COLO829 (cell line): Measurements from ENCODE around the gene CABCOCO1.

ENCODE experiments used
- DNase-seq: peaks from one replicate; pipeline ENCODE4 v3.0.0; 2012; ENCODE audit warnings: low spot score

The CABCOCO1 gene

DNA sequence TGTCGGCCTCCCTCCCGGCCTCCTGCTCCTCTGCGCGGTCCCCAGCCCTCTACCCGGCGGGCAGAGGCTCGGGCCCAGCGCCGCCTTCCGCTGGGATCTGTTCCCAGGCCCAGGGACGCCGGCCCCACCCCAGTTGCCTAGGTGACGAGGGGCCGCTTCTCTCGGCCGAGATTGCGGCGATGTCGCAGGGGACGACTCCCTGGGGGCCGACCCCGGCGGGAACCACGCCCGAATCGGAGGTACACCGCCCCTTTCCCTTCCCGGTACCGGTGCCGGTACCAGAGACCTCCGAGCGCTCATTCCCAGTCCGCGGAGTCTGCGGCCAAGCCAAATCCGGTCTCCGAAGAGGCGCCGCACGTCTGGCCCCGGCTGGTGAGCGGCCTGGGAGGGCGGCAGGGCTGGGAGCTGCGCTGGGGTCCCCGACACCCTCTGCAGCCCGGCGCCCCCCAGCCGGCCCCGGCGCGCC is at the start of gene CABCOCO1:
Gene CABCOCO1, plus strand, starts transcription at position 136 of the 466 bp plus-strand sequence. Its CDS starts 44 bp downstream, at position 180.
- DNase-seq = peak; percentile 6

DNA sequence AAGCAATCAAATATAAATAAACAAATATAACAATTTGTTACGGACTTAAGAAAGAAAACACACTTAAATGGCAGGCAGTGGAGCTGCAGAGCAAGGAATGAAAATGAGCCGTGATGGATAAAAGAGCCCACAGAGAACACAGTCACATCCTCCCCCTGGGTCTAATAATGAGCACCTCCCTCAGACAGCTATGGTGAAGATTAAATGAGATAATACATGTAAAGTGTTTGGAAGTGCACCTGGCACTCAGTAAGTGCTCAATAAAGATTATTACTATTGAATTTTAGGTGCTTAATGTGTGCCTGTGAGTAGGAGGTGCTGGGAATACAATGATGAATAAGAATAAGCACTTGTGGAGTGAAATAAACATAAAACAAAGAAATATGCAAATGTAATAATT is 49.1 kb upstream of the CABCOCO1 start:
- DNase-seq = no peak

GRCh38 chr10:61616611-61617010 is 46.1 kb upstream of the CABCOCO1 start:
- DNase-seq = no peak

- no peak for DNase-seq
Observed at GRCh38 chr10:61617180-61617579, 45.5 kb upstream of the CABCOCO1 start.

GRCh38 chr10:61617586-61617985 is 45.1 kb upstream of the CABCOCO1 start:
- no peak for DNase-seq

DNA sequence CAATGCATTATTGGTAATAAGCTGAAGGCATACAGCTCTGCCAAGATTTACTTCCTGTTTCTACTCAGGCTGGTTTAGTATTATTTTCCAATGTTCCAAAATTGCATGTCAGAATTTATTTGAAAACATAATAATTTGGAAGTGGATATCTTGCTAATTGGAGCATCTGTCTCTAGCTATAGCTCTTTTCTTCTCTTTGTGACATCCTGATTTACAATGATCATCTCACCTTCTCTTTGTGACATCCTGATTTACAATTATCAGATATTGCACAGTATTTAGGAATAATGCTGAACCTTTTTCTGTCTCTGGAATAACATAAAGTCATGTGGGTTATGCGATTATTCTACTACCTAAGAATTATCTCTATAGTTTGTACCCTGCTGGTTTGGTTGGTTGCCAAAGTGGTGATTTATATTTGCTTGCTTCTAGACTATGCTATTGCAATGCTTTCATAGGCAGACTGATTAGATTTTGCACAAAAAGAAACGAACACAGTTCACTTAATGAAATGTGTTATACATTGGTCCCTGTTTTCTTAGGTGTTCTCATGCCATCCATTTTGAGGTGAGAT is 44.3 kb upstream of the CABCOCO1 start:
- DNase-seq = no peak

DNA sequence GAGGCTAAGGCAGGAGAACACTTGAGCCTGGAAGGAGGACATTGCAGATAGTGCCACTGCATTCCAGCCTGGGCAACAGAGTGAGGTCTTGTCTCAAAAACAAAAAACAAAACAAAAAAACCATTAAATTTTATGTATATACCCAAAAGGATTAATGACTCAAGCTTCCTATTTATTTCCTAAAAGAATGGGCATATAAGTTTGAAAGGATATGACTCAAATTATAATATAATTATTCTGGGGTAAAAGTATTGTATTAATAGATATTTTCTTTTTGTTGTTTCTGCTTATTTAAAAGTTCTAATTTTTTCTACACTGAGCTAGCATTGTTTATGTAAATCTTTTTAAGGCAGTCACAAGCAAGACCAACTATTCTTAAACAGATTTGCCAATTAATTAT is 42.2 kb upstream of the CABCOCO1 start:
- no peak for DNase-seq

- peak; percentile 43 for DNase-seq
Observed at GRCh38 chr10:61621605-61622051, 41.1 kb upstream of the CABCOCO1 start.

- DNase-seq = no peak
Observed at GRCh38 chr10:61623161-61623560, 39.6 kb upstream of the CABCOCO1 start.

GRCh38 chr10:61626209-61626608 is 36.5 kb upstream of the CABCOCO1 start:
- DNase-seq = no peak

DNA sequence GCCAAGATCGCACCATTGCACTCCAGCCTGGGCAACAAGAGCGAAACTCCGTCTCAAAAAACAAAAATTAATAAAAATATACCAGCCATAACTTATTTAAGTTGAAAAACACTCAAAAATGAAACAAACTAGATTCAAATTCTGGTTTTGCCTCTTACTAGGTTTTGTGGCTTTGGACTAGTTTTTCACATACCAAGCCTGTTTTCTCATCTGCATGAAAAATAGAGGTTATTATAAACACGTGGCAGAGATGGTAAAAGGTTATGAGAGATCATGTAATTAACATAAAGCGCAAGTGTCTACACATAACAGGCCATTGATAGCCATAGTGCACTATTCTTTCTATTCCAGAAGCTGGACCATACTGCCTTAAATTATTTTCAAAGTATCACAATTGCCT is 35.5 kb upstream of the CABCOCO1 start:
- DNase-seq = no peak

GRCh38 chr10:61628151-61628874 is 34.4 kb upstream of the CABCOCO1 start:
- DNase-seq = no peak

DNA sequence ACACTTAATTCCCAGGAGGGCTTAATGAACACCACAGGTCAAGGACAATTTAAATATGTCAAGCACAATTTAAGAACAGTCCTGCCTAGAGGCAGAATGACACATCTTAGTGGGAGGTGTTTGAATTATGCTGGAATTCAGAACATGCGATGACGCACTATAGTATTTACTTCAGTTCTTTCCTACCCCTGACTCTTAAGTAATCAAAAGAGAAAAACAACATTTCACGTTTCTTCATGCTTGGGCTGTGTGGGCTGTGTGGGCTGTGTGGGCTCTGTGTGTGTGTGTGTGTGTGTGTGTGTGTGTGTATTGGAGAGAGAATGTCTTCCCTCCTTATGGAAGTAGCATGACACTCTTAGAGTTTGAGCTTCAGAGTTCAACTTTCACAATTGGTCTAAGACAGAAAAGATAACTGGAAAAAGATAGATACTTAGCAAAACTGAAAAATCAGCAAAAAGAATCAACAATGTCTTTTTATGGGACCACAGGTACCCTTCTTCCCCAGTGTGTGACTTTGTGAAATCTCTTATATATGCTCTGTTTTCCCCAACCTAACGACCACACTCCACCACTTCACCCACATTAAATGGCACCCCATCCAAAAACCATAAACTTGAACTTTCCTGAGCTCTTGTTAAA is 33.7 kb upstream of the CABCOCO1 start:
- no peak for DNase-seq

DNA sequence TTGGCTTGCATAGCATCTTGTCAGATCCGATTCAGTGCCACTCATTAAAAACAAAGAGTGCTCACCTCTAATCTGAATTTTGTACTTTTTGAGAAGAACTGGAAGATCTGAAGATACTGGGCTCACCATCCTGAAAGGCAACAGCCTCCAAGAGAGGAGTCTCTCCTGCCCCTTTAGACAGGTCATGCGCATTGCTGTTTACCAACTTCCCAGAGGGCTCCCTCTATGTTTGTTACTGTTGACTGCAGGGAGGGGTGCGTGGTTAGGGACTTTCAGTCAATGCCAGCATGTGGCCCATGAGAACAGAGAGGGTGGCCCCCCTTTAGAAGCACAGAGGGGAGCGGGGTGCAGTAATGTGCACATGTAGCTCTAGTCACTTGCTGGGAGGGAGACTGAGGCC is 33.2 kb upstream of the CABCOCO1 start:
- DNase-seq = no peak

- no peak for DNase-seq
Observed at GRCh38 chr10:61632057-61632670, 30.6 kb upstream of the CABCOCO1 start.

GRCh38 chr10:61633665-61634064 is 29.1 kb upstream of the CABCOCO1 start:
- no peak for DNase-seq

DNA sequence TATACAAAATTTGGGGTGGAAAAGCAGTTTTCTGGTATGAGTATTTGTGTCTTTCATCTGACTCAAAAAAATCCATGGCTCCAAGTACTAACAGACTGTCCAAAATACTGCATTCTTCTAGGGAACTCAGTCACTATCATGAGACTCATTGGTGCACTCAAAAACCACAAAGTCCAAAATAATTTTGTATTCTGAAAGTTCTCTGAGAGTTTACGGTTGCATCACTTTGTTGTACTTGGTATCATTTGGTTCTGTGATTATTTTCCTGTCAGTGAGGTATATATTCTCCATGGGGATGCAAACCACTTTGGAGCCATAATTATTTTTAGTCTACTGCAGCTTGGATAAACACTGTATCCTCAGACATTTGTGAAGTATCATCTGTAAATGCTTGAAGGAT is 28.0 kb upstream of the CABCOCO1 start:
- no peak for DNase-seq

DNA sequence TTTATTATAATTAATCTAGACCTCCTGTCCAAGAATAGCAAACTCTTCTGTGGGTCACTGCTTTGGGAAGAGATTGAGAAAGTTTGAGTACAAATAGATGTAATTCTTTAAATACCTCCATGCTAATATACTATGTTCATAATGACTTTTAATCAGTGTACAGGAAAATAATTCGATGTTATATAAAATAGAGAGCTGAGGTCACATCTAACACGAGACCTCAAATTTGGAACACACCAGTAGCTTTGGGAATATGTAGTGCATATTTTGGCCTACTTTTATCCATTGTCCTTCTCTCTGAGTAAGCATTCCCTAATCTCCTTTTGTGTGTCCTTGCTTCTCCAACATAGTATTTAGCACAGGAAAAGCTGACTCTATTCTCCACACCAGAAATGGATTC is 27.3 kb upstream of the CABCOCO1 start:
- DNase-seq = no peak

DNA sequence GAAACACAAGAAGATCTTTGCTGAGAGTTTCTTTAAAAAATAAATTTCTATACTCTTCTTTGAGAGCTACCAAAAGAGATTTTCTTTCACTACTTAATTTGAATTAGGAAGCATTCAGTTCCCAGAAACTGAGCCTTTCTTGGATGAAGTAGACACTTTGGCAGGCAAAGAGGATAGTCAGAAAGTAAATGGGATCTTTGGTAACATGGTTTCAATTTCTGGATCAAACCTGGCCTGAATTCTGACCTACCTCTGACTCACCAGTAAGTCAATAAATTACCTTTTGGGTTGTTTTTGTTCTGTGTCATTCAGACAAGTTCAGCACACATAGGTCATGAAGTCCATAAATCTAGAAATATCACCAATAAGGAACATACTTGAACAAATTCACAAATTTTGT is 26.8 kb upstream of the CABCOCO1 start:
- DNase-seq = no peak

DNA sequence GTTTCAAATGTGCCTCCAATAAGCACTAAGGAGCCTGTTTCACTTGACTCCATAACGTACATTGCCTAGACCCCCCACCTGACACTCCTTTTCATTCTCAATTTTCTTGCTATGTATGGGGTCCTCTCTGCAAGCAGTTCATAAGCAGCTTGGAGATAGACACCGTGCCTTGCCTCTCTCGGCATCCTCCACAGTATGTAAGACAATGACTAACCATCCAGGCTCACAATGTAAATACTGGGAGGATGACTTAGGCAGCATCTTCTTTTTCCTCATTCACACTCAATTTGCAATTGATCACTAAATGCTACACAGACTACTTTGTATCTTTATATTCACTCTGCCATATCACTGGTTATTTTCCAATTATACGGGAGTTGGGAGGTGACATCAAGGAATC is 22.8 kb upstream of the CABCOCO1 start:
- DNase-seq = no peak

DNA sequence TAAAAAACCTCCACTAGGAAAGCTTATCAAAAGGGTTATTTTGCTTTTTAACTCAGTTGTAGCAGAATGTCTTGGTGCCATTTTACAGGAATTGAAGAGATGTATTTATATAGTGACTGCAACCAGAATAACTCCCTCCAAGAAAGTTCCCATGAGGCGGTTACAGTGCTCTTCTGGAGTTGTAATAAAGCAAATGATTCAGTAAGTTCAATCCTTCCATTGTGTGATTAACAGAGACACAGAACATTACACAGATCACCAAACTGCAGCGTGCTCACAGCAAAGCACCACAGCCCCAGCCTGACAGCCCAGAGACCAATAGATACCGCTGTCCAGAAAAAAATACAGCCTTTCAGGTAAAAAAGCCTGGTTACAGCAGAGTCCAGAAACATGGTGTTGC is 21.9 kb upstream of the CABCOCO1 start:
- DNase-seq = no peak

DNA sequence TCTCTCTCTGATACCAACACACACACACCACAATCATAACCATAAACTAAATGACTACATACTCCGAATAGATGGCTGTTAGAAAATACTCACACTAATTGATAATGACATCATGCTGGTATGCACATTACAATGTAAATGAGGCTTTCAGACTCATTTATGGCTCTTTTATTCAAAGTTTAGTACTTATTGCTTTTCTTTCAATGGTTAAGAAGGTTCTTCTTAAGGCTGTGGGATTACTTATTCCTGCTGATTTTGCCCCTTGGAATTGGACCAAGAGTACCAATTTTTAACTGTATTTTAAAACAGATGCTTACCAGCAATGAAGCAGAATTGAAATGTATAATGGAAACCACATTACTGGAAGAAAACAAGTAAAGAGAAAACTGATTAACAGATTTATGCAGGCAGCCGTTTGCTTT is 20.6 kb upstream of the CABCOCO1 start:
- no peak for DNase-seq

DNA sequence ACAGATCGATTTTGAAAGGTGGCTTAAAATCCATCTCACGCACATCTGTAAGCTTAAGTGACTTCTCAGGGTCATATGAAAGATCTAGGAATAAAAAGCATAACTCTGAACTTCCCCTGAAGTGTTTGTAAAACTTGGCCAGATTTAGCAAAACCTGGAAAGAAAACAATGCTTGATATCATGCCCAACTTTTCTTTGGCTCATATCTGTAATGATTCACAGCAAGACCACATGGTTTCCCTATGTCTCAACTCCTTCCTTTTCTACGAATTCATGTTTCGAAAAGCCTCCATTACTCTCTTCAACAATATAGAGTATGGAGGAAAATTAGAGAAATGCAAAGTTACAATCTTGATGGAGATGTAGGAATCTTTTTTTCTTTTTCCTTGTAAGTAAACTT is 20.1 kb upstream of the CABCOCO1 start:
- DNase-seq = no peak
